SK-N-SH (cell line): ENCODE data around the gene PARVG. TPM values are rescaled to one million over a fixed set of nuclear protein-coding genes. Genes with fewer than 3 reads are reported as not detected.

Source experiments
- polyA plus RNA-seq, 3 experiments: library from polyadenylated mRNA; depleted of rRNA; stranded (reverse); fragments of >200 nt; gene quantifications; 2 replicates each; pipeline ENCODE4 v1.2.3, GENCODE V29; 2012

Gene PARVG
- polyA plus RNA-seq, 1 of the 3 experiments (the other 2 are of a cell fraction) = 0.05 TPM

Other genes with a start within 250 kb of the PARVG start
- 46.7 and 49.6 TPM in 2 replicates for gene SAMM50, start 225.5 kb upstream of the PARVG start, polyA plus RNA-seq (2012; rRNA removed)
- gene PARVB, start 156.6 kb upstream of the PARVG start, polyA plus RNA-seq (2012; rRNA removed) = 57.7 and 87.8 TPM in 2 replicates
- 0.10 and 0.11 TPM in 2 replicates for gene SHISAL1, start 132.0 kb downstream of the PARVG start, polyA plus RNA-seq (2012; rRNA removed)